Panc1 (cell line): ENCODE results near the gene NNAT. TPM values are rescaled to one million over a fixed set of nuclear protein-coding genes. Genes with fewer than 3 reads are reported as not detected.

Experiments used
- ATAC-seq: fragments of 200-7000 bp; cut with Tn5 transposase; 2 replicates; pipeline ENCODE4 v1.9.1; 2020; ENCODE audit warnings: mild to moderate bottlenecking, moderate library complexity
- BruUV-seq: library from RNA; stranded (reverse); fragments of 400-500 nt; replicated peaks from 2 replicates; lab custom pipeline; 2021; lab: Mats Ljungman, UMichigan
- CTCF ChIA-PET: fragments of 300-600 bp; sonication (Branson Sonifier 250); formaldehyde crosslinking; loops from one replicate; lab custom pipeline; 2022; ENCODE audit warnings: antibody characterized with exemption; lab: Charles Lee
- POLR2A ChIA-PET: fragments of 300-600 bp; sonication (Branson Sonifier 250); formaldehyde crosslinking; loops from one replicate; lab custom pipeline; 2022; ENCODE audit warnings: antibody characterized with exemption; lab: Charles Lee
- DNase-seq: peaks from one replicate; pipeline ENCODE4 v3.0.0-alpha.2; 2010; ENCODE audit warnings: low read depth, low spot score
- H3K27ac ChIP-seq: 2 replicates; pipeline ENCODE4 v1.5.1; 2011; ENCODE audit warnings: mild to moderate bottlenecking, low read length, inconsistent platforms
- H3K27me3 ChIP-seq: fragments of 200-500 bp; sonication (Bioruptor generic); 2 replicates; pipeline ENCODE4 v1.6.0; 2014; ENCODE audit warnings: low read length, inconsistent platforms; ENCODE audit not compliant: control insufficient read depth, insufficient read depth
- H3K36me3 ChIP-seq: fragments of 200-500 bp; sonication (Bioruptor generic); 2 replicates; pipeline ENCODE4 v1.5.1; 2014; ENCODE audit warnings: inconsistent platforms, mild to moderate bottlenecking, low read length, moderate library complexity; ENCODE audit not compliant: control insufficient read depth, insufficient read depth
- H3K4me1 ChIP-seq: 2 replicates; pipeline ENCODE4 v1.5.1; 2011; ENCODE audit warnings: inconsistent platforms, mild to moderate bottlenecking, low read length, moderate library complexity; ENCODE audit not compliant: control insufficient read depth, insufficient read depth
- H3K4me3 ChIP-seq, 2 experiments: 2 replicates each; pipeline ENCODE4 v1.5.1; 2011 to 2012; ENCODE audit warnings: low read depth in 2 of 2, low read length in 2 of 2, mild to moderate bottlenecking in 2 of 2, inconsistent platforms in 1 of 2, moderate library complexity in 1 of 2
- H3K9me3 ChIP-seq: fragments of 200-500 bp; sonication (Bioruptor generic); 2 replicates; pipeline ENCODE4 v1.5.1; 2014; ENCODE audit warnings: low read depth, mild to moderate bottlenecking, inconsistent platforms, low read length, moderate library complexity; ENCODE audit not compliant: control insufficient read depth, insufficient read depth
- CTCF ChIP-seq: fragments of 450-650 bp; IDR thresholded peaks from 2 replicates; pipeline ENCODE4 v1.5.1; 2017; ENCODE audit warnings: mild to moderate bottlenecking
- POLR2AphosphoS5 ChIP-seq: IDR thresholded peaks from 2 replicates; pipeline ENCODE4 v1.6.1; 2012; ENCODE audit warnings: mild to moderate bottlenecking, low read depth, low read length, moderate library complexity
- REST ChIP-seq, 2 experiments: IDR thresholded peaks; 2 replicates each; pipeline ENCODE4 v1.6.1; 2011 to 2012; ENCODE audit warnings: low read depth in 2 of 2, control low read depth in 1 of 2, low read length in 1 of 2, mild to moderate bottlenecking in 1 of 2, moderate library complexity in 1 of 2; ENCODE audit not compliant: insufficient read depth in 1 of 2
- SIN3A ChIP-seq: IDR thresholded peaks from 2 replicates; pipeline ENCODE4 v1.6.1; 2012; ENCODE audit warnings: low read depth, mild to moderate bottlenecking, low read length, moderate library complexity, borderline replicate concordance; ENCODE audit not compliant: insufficient read depth
- TCF7L2 ChIP-seq: IDR thresholded peaks from 2 replicates; pipeline ENCODE4 v1.6.1; 2011; ENCODE audit warnings: mild to moderate bottlenecking, low read depth, low read length, inconsistent platforms
- in situ Hi-C: cut with HindIII; loops from 2 replicates; pipeline ENCODE4 v1.10.0; 2016; ENCODE audit warnings: low sequenced_read_pairs, low pct_unique_long_range_greater_than_20kb
- intact Hi-C: fragments of 100-400 bp; cut with micrococcal nuclease; formaldehyde crosslinking; loops from one replicate; pipeline ENCODE4 v1.10.0; 2022; ENCODE audit not compliant: unreplicated experiment
- total RNA-seq: library from RNA; stranded (reverse); gene quantifications from one replicate; pipeline ENCODE4 v1.2.1, GENCODE V29; 2021; ENCODE audit not compliant: unreplicated experiment

NNAT gene
- total RNA-seq, 1 experiment from 2014 or later, result not detected

GRCh38 chr20:37538003-37538402, 17.0 kb downstream of the NNAT start:
- ChIA-PET POLR2A (no interaction called here), CTCF (interaction anchor here (0.7 kb wide), 1 partner anchor 682 kb away, joined by 3 read pairs; no protein-coding TSS in a partner anchor)
- DNase-seq, result no peak
- H3K4me3 ChIP-seq, result no peak overlapping the region
- H3K27me3 ChIP-seq, result no peaks in the 10 kb centered on the region
- no peaks in the 10 kb centered on the region for H3K9me3 ChIP-seq
- peaks cover 10% of the 10 kb centered on the region for H3K4me1 ChIP-seq
- no peaks in the 10 kb centered on the region for H3K36me3 ChIP-seq
- no peak for TF ChIP-seq REST (IDR thresholded peaks at IDR 0.05; ENCODE audit: insufficient read depth in 1 of 2, low read depth in 2 of 2, low read length in 1 of 2)
- no peak for TF ChIP-seq CTCF
- no peak for TF ChIP-seq POLR2AphosphoS5
- TF ChIP-seq TCF7L2, result no peak
- no peak for TF ChIP-seq SIN3A
- ATAC-seq, result no peak
- H3K27ac ChIP-seq, result no peak overlapping the region
- no TSS peak for BruUV-seq
- intact Hi-C loops (no loop called here), in situ Hi-C loops (no loop called here)

- no peak for TF ChIP-seq TCF7L2
- TF ChIP-seq REST (IDR thresholded peaks at IDR 0.05; ENCODE audit: insufficient read depth in 1 of 2, low read depth in 2 of 2, low read length in 1 of 2), result no peak
- TF ChIP-seq SIN3A, result no peak
- TF ChIP-seq POLR2AphosphoS5, result no peak
- TF ChIP-seq CTCF, result no peak
- Histone ChIP-seq H3K36me3 (no peaks in the 10 kb centered on the region), H3K9me3 (no peaks in the 10 kb centered on the region), H3K27ac (no peak overlapping the region), H3K4me3 (no peak overlapping the region), H3K4me1 (peaks cover 10% of the 10 kb centered on the region), H3K27me3 (no peaks in the 10 kb centered on the region)
- no peak for ATAC-seq
- no TSS peak for BruUV-seq
- in situ Hi-C loops (no loop called here), intact Hi-C loops (no loop called here)
- CTCF ChIA-PET, result no interaction called here
- POLR2A ChIA-PET, result interaction anchor here (0.7 kb wide), 1 partner anchor 61 kb away, joined by 3 read pairs; no protein-coding TSS in a partner anchor
- no peak for DNase-seq
Observed at GRCh38 chr20:37539424-37539823, 18.4 kb downstream of the NNAT start.
